ENCODE data around the gene PLEKHM3.

PLEKHM3 gene

GRCh38 chr2:207847807-207848544, 177.4 kb downstream of the PLEKHM3 start:
- Histone ChIP-seq H2AFZ (ENCODE audit: low read length) (peak overlapping the region; percentile 44; the same call in 1 of the 2 replicates), H3K4me3 (ENCODE audit: low read length, poor library complexity, severe bottlenecking) (peak overlapping the region; percentile 9), H3K4me2 (ENCODE audit: low read depth, low read length, poor library complexity, severe bottlenecking) (peak overlapping the region; percentile 41), H3K9me3 (ENCODE audit: insufficient read depth, low read depth, low read length) (no peaks in the 10 kb centered on the region), H3K27me3 (ENCODE audit: insufficient read depth, low read length, poor library complexity, severe bottlenecking) (no peaks in the 10 kb centered on the region), H3K79me2 (ENCODE audit: insufficient read depth, low read length) (no peaks in the 10 kb centered on the region), H3F3A (ENCODE audit: low read depth) (no peaks in the 10 kb centered on the region), H3K36me3 (ENCODE audit: insufficient read depth, low read length) (no peaks in the 10 kb centered on the region), H3K9ac (ENCODE audit: low read depth, low read length, poor library complexity, severe bottlenecking) (peak overlapping the region; percentile 25), H3K9me2 (replicated peaks; ENCODE audit: low read depth, low read length) (no peaks in the 10 kb centered on the region), H3K4me1 (ENCODE audit: insufficient read depth, low read length, poor library complexity, severe bottlenecking) (peaks cover 21% of the 10 kb centered on the region), H4K20me1 (ENCODE audit: insufficient read depth, low read length, poor library complexity, severe bottlenecking) (no peaks in the 10 kb centered on the region)
- TF ChIP-seq EZH2phosphoT487 (IDR thresholded peaks at IDR 0.05; ENCODE audit: borderline replicate concordance): no peak
- no peak for TF ChIP-seq CTCF (conservative IDR thresholded peaks at IDR 0.05; ENCODE audit: low read length)

GRCh38 chr2:207847098-207847806, 178.1 kb downstream of the PLEKHM3 start:
- H3K9me2 ChIP-seq (replicated peaks; ENCODE audit: low read depth, low read length): no peaks in the 10 kb centered on the region
- no peaks in the 10 kb centered on the region for H3K79me2 ChIP-seq (ENCODE audit: insufficient read depth, low read length)
- peak overlapping the region; percentile 9 for H3K4me3 ChIP-seq (ENCODE audit: low read length, poor library complexity, severe bottlenecking)
- H3K9ac ChIP-seq (ENCODE audit: low read depth, low read length, poor library complexity, severe bottlenecking): peak overlapping the region; percentile 25
- TF ChIP-seq EZH2phosphoT487 (IDR thresholded peaks at IDR 0.05; ENCODE audit: borderline replicate concordance) (no peak), CTCF (conservative IDR thresholded peaks at IDR 0.05; ENCODE audit: low read length) (no peak)
- H3K27me3 ChIP-seq (ENCODE audit: insufficient read depth, low read length, poor library complexity, severe bottlenecking): no peaks in the 10 kb centered on the region
- no peaks in the 10 kb centered on the region for H3K36me3 ChIP-seq (ENCODE audit: insufficient read depth, low read length)
- H3K9me3 ChIP-seq (ENCODE audit: insufficient read depth, low read depth, low read length): no peaks in the 10 kb centered on the region
- peak overlapping the region; percentile 41 for H3K4me2 ChIP-seq (ENCODE audit: low read depth, low read length, poor library complexity, severe bottlenecking)
- peaks cover 21% of the 10 kb centered on the region for H3K4me1 ChIP-seq (ENCODE audit: insufficient read depth, low read length, poor library complexity, severe bottlenecking)
- no peaks in the 10 kb centered on the region for H4K20me1 ChIP-seq (ENCODE audit: insufficient read depth, low read length, poor library complexity, severe bottlenecking)
- H3F3A ChIP-seq (ENCODE audit: low read depth): no peaks in the 10 kb centered on the region
- no peak overlapping the region; the same call in 1 of the 2 replicates for H2AFZ ChIP-seq (ENCODE audit: low read length)

- peaks cover 21% of the 10 kb centered on the region for H3K4me1 ChIP-seq (ENCODE audit: insufficient read depth, low read length, poor library complexity, severe bottlenecking)
- H3K36me3 ChIP-seq (ENCODE audit: insufficient read depth, low read length): no peaks in the 10 kb centered on the region
- TF ChIP-seq CTCF (conservative IDR thresholded peaks at IDR 0.05; ENCODE audit: low read length): no peak
- no peaks in the 10 kb centered on the region for H3K79me2 ChIP-seq (ENCODE audit: insufficient read depth, low read length)
- H3K27me3 ChIP-seq (ENCODE audit: insufficient read depth, low read length, poor library complexity, severe bottlenecking): no peaks in the 10 kb centered on the region
- H3K4me2 ChIP-seq (ENCODE audit: low read depth, low read length, poor library complexity, severe bottlenecking): no peak overlapping the region
- no peaks in the 10 kb centered on the region for H3F3A ChIP-seq (ENCODE audit: low read depth)
- H2AFZ ChIP-seq (ENCODE audit: low read length): no peak overlapping the region
- no peaks in the 10 kb centered on the region for H3K9me2 ChIP-seq (replicated peaks; ENCODE audit: low read depth, low read length)
- H4K20me1 ChIP-seq (ENCODE audit: insufficient read depth, low read length, poor library complexity, severe bottlenecking): no peaks in the 10 kb centered on the region
- no peaks in the 10 kb centered on the region for H3K9me3 ChIP-seq (ENCODE audit: insufficient read depth, low read depth, low read length)
- H3K4me3 ChIP-seq (ENCODE audit: low read length, poor library complexity, severe bottlenecking): no peak overlapping the region
- H3K9ac ChIP-seq (ENCODE audit: low read depth, low read length, poor library complexity, severe bottlenecking): no peak overlapping the region
Measured at GRCh38 chr2:207845202-207845864, 180.0 kb downstream of the PLEKHM3 start.
